Lower leg skin (tissue), 3 donors: ENCODE measurements around the gene PMM2.
"Not testable (repeated sequence)": the region's sequence is repeated elsewhere in the genome, so short reads cannot be mapped to it uniquely, and the experiment has no call there.

Experiments used
- CTCF ChIP-seq, 3 donors: fragments of 450-650 bp; IDR thresholded peaks; one replicate each; pipeline ENCODE4 v1.5.1; 2016; ENCODE audit warnings: antibody characterized with exemption in 3 of 3, mild to moderate bottlenecking in 3 of 3, moderate library complexity in 2 of 3
- POLR2A ChIP-seq, 2 donors: fragments of 450-650 bp; IDR thresholded peaks; one replicate each; pipeline ENCODE4 v1.6.1; 2016 to 2017; ENCODE audit warnings: antibody characterized with exemption in 2 of 2, mild to moderate bottlenecking in 1 of 2, moderate library complexity in 1 of 2

GRCh38 chr16:8748944-8749343 is 48.7 kb upstream of the PMM2 start:
- TF ChIP-seq CTCF, POLR2A (IDR thresholded peaks at IDR 0.05): not testable (repeated sequence)
